ENCODE measurements around the gene BMPR1A. TPM values are rescaled to one million over a fixed set of nuclear protein-coding genes. Genes with fewer than 3 reads are reported as not detected.

BMPR1A gene
- total RNA-seq, 1 experiment from 2014 or later: 104 TPM

DNA sequence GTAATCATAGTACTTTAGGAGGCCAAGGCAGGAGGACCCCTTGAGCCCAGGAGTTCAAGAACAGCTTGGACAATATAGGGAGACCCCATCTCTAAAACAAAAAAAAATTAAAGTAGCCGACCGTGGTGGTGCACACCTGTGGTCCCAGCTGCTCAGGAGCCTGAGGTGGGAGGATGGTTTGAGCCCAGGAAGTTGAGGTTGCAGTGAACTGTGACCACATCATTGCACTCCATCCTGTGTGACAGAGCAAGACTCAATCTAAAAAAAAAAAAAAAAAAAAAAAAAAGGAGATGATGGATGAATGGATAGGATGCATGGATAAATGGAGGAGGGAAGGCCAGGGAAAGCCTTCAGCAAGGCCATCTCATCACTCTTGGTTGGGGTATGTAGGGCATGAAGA, 33.4 kb upstream of the BMPR1A start (continued):
- no peak for TF ChIP-seq USF1 (CRISPR knock-in tag; IDR thresholded peaks at IDR 0.05)

DNA sequence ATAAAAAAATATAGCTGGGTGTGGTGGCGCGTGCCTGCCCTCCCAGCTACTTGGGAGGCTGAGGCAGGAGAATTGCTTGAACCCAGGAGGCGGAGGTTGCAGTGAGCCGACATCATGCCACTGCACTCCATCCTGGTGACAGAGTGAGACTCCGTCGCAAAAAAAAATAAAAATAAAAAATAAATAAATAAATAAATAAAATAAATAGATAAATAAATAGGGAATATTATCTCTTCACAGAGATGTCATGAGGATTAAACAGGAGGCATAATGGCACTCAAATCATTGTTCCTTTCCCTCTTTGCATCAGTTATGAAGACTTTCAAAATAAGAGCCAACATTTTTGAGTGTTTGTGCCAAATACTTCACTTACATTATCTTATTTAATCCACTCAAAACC, 32.0 kb upstream of the BMPR1A start:
- Mint-ChIP-seq H3K27ac (no peak overlapping the region), H3K9me3 (no peaks in the 10 kb centered on the region), H3K4me1 (peaks cover 10% of the 10 kb centered on the region), H3K27me3 (ENCODE audit: low read depth) (no peaks in the 10 kb centered on the region), H3K4me3 (no peak overlapping the region), H3K36me3 (no peaks in the 10 kb centered on the region)
- POLR2A ChIA-PET: no interaction called here
- TF ChIP-seq TCF7 (CRISPR knock-in tag; IDR thresholded peaks at IDR 0.05; ENCODE audit: low read depth) (no peak), HMGA2 (CRISPR knock-in tag; IDR thresholded peaks at IDR 0.05) (peak; percentile 90)
- TF ChIP-seq, protein P1, sequence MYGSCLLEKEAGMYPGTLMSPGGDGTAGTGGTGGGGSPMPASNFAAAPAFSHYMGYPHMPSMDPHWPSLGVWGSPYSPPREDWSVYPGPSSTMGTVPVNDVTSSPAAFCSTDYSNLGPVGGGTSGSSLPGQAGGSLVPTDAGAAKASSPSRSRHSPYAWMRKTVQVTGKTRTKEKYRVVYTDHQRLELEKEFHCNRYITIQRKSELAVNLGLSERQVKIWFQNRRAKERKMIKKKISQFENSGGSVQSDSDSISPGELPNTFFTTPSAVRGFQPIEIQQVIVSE (CRISPR knock-in tag; IDR thresholded peaks at IDR 0.05; ENCODE audit: borderline replicate concordance): no peak
- ATAC-seq: no peak
- CTCF ChIA-PET: no interaction called here
- DNase-seq (ENCODE audit: low spot score): no peak

DNA sequence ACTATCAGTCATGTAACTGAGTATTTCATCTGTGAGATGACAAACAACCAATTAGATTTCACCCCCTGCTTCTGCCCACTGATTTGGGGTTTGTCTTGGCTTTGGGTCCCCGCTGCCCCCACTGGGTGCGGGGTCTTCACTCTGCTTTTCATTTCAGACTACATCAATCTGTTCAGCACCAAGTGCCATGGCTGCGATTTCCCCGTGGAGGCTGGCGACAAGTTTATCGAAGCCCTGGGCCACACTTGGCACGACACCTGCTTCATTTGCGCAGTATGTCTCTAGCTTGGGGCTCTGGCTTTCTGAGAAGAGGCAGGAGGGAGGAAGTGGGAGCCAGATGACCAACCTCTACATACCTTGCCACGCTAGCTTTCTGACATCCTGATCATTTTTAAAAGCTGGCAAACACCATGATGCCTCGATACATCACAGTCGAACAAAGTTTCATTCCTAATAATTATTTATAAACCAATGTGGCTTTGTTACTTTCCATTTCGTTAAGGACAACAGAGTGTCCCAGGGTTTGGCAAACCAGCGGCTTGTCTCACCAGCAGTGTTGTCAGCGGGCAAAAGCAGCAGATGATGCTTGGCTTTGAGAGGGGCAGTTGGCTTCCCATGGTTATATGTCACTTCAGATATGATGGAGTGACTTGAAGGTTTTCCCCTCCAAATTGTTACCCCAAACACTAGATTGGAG, 30.3 kb upstream of the BMPR1A start:
- Mint-ChIP-seq H3K9me3 (no peaks in the 10 kb centered on the region), H3K4me3 (no peak overlapping the region), H3K4me1 (peaks cover 9% of the 10 kb centered on the region), H3K36me3 (no peaks in the 10 kb centered on the region), H3K27me3 (ENCODE audit: low read depth) (no peaks in the 10 kb centered on the region), H3K27ac (no peak overlapping the region)
- DNase-seq (ENCODE audit: low spot score) (no peak), ATAC-seq (no peak)
- POLR2A ChIA-PET: no interaction called here
- CTCF ChIA-PET: no interaction called here
- TF ChIP-seq USF1 (CRISPR knock-in tag; IDR thresholded peaks at IDR 0.05) (no peak), ZNF281 (CRISPR knock-in tag; IDR thresholded peaks at IDR 0.05) (no peak), SMAD3 (CRISPR knock-in tag; IDR thresholded peaks at IDR 0.05; ENCODE audit: borderline replicate concordance) (no peak), GTF2I (CRISPR knock-in tag; conservative IDR thresholded peaks at IDR 0.05) (no peak), ZBTB21 (CRISPR knock-in tag; IDR thresholded peaks at IDR 0.05; ENCODE audit: borderline replicate concordance) (no peak), EMX1 (CRISPR knock-in tag; IDR thresholded peaks at IDR 0.05) (no peak), ATF1 (CRISPR knock-in tag; IDR thresholded peaks at IDR 0.05) (no peak), OVOL2 (CRISPR knock-in tag; IDR thresholded peaks at IDR 0.05; ENCODE audit: borderline replicate concordance) (no peak), ELF4 (CRISPR knock-in tag; IDR thresholded peaks at IDR 0.05; ENCODE audit: low read depth) (no peak), NFYB (CRISPR knock-in tag; conservative IDR thresholded peaks at IDR 0.05; ENCODE audit: low read depth) (no peak), JUN (CRISPR knock-in tag; IDR thresholded peaks at IDR 0.05) (no peak)
- TF ChIP-seq, protein P2, sequence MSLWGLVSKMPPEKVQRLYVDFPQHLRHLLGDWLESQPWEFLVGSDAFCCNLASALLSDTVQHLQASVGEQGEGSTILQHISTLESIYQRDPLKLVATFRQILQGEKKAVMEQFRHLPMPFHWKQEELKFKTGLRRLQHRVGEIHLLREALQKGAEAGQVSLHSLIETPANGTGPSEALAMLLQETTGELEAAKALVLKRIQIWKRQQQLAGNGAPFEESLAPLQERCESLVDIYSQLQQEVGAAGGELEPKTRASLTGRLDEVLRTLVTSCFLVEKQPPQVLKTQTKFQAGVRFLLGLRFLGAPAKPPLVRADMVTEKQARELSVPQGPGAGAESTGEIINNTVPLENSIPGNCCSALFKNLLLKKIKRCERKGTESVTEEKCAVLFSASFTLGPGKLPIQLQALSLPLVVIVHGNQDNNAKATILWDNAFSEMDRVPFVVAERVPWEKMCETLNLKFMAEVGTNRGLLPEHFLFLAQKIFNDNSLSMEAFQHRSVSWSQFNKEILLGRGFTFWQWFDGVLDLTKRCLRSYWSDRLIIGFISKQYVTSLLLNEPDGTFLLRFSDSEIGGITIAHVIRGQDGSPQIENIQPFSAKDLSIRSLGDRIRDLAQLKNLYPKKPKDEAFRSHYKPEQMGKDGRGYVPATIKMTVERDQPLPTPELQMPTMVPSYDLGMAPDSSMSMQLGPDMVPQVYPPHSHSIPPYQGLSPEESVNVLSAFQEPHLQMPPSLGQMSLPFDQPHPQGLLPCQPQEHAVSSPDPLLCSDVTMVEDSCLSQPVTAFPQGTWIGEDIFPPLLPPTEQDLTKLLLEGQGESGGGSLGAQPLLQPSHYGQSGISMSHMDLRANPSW (CRISPR knock-in tag; conservative IDR thresholded peaks at IDR 0.05; ENCODE audit: low read depth): no peak
- TF ChIP-seq, protein P3, sequence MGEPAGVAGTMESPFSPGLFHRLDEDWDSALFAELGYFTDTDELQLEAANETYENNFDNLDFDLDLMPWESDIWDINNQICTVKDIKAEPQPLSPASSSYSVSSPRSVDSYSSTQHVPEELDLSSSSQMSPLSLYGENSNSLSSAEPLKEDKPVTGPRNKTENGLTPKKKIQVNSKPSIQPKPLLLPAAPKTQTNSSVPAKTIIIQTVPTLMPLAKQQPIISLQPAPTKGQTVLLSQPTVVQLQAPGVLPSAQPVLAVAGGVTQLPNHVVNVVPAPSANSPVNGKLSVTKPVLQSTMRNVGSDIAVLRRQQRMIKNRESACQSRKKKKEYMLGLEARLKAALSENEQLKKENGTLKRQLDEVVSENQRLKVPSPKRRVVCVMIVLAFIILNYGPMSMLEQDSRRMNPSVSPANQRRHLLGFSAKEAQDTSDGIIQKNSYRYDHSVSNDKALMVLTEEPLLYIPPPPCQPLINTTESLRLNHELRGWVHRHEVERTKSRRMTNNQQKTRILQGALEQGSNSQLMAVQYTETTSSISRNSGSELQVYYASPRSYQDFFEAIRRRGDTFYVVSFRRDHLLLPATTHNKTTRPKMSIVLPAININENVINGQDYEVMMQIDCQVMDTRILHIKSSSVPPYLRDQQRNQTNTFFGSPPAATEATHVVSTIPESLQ (CRISPR knock-in tag; IDR thresholded peaks at IDR 0.05): no peak
- TF ChIP-seq, protein P1 (CRISPR knock-in tag; IDR thresholded peaks at IDR 0.05; ENCODE audit: borderline replicate concordance): no peak
- TF ChIP-seq, protein P4, sequence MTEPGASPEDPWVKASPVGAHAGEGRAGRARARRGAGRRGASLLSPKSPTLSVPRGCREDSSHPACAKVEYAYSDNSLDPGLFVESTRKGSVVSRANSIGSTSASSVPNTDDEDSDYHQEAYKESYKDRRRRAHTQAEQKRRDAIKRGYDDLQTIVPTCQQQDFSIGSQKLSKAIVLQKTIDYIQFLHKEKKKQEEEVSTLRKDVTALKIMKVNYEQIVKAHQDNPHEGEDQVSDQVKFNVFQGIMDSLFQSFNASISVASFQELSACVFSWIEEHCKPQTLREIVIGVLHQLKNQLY (CRISPR knock-in tag; IDR thresholded peaks at IDR 0.05): no peak
- TF ChIP-seq, protein P5, sequence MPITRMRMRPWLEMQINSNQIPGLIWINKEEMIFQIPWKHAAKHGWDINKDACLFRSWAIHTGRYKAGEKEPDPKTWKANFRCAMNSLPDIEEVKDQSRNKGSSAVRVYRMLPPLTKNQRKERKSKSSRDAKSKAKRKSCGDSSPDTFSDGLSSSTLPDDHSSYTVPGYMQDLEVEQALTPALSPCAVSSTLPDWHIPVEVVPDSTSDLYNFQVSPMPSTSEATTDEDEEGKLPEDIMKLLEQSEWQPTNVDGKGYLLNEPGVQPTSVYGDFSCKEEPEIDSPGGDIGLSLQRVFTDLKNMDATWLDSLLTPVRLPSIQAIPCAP (CRISPR knock-in tag; IDR thresholded peaks at IDR 0.05): no peak
